Common myeloid progenitor, CD34-positive (primary cell): ENCODE results near the gene KCNB1.

Source experiments
- CTCF ChIA-PET: fragments of 350-600 bp; sonication (Branson Sonifier 250); formaldehyde crosslinking; loops from one replicate; lab custom pipeline; 2021; ENCODE audit warnings: antibody characterized with exemption; lab: Charles Lee
- POLR2A ChIA-PET: fragments of 350-600 bp; sonication (Branson Sonifier 250); formaldehyde crosslinking; loops from one replicate; lab custom pipeline; 2021; ENCODE audit warnings: antibody characterized with exemption; lab: Charles Lee
- DNase-seq, 3 donors: peaks; one replicate each; pipeline versions ENCODE4 v3.0.0 to v3.0.0-alpha.2; 2013
- H3K27ac ChIP-seq, 2 experiments: 1 replicate in 1 of 2; 2 replicates in 1 of 2; pipeline ENCODE4 v1.7.0; 2013; ENCODE audit warnings: inconsistent platforms in 2 of 2, low read length in 2 of 2, mild to moderate bottlenecking in 2 of 2, low read depth in 1 of 2, moderate library complexity in 1 of 2; ENCODE audit not compliant: severe bottlenecking in 2 of 2, insufficient read depth in 1 of 2, poor library complexity in 1 of 2
- H3K27me3 ChIP-seq, 5 experiments: replicated peaks in 2 of 5; 1 replicate in 3 of 5; 2 replicates in 2 of 5; pipeline versions ENCODE4 v1.6.1 to v1.7.0; 2013; ENCODE audit warnings: low read length in 4 of 5, mild to moderate bottlenecking in 2 of 5, moderate library complexity in 2 of 5, inconsistent platforms in 1 of 5; ENCODE audit not compliant: insufficient read depth in 5 of 5, control insufficient read depth in 4 of 5
- H3K36me3 ChIP-seq, 4 experiments: 1 replicate in 2 of 4; 2 replicates in 2 of 4; pipeline versions ENCODE4 v1.6.1 to v1.7.0; 2013; ENCODE audit warnings: low read length in 3 of 4, control low read depth in 1 of 4, mild to moderate bottlenecking in 1 of 4; ENCODE audit not compliant: control insufficient read depth in 4 of 4, insufficient read depth in 4 of 4
- H3K4me1 ChIP-seq, 4 experiments: 1 replicate in 3 of 4; 2 replicates in 1 of 4; pipeline versions ENCODE4 v1.6.1 to v1.7.1; 2013; ENCODE audit warnings: low read length in 3 of 4, mild to moderate bottlenecking in 3 of 4, control low read depth in 1 of 4, inconsistent platforms in 1 of 4, moderate library complexity in 1 of 4; ENCODE audit not compliant: control insufficient read depth in 4 of 4, insufficient read depth in 4 of 4; ENCODE audit errors: control extremely low read depth in 1 of 4
- H3K4me3 ChIP-seq, 7 experiments: 1 replicate in 4 of 7; 2 replicates in 3 of 7; pipeline versions ENCODE4 v1.5.1 to v1.7.0; 2013; ENCODE audit warnings: mild to moderate bottlenecking in 7 of 7, low read length in 6 of 7, moderate library complexity in 6 of 7, inconsistent platforms in 2 of 7, low read depth in 2 of 7, control low read depth in 1 of 7; ENCODE audit not compliant: insufficient read depth in 4 of 7, control insufficient read depth in 1 of 7; ENCODE audit errors: extremely low read depth in 1 of 7
- H3K9me3 ChIP-seq, 5 experiments: 1 replicate in 4 of 5; 2 replicates in 1 of 5; pipeline versions ENCODE4 v1.6.1 to v1.7.1; 2013; ENCODE audit warnings: low read length in 4 of 5, mild to moderate bottlenecking in 2 of 5, inconsistent platforms in 1 of 5, low read depth in 1 of 5, moderate library complexity in 1 of 5; ENCODE audit not compliant: control insufficient read depth in 4 of 5, insufficient read depth in 2 of 5; ENCODE audit errors: control extremely low read depth in 1 of 5
- WGBS: methylation state at CpG from one replicate; pipeline ENCODE4 v1.1.5; 2013; ENCODE audit not compliant: insufficient coverage; 5-methylcytosine and 5-hydroxymethylcytosine counted together

Gene KCNB1

GRCh38 chr20:49409302-49409974, 73.0 kb downstream of the KCNB1 start:
- WGBS = 93% methylated on average over 9 of the region's 13 CpGs
- Histone ChIP-seq H3K9me3 (no peaks in the 10 kb centered on the region), H3K4me3 (no peak overlapping the region), H3K36me3 (no peaks in the 10 kb centered on the region), H3K27me3 (peaks cover 4 to 25% (median 15%) of the 10 kb centered on the region in 5 experiments), H3K27ac (no peak overlapping the region), H3K4me1 (no peaks in the 10 kb centered on the region)
- POLR2A ChIA-PET = interaction anchor here (0.6 to 1.3 kb wide), 2 partner anchors 17 to 28 kb away, joined by 3 to 4 read pairs; no protein-coding TSS in a partner anchor
- CTCF ChIA-PET = no interaction called here
- no peak for DNase-seq

DNA sequence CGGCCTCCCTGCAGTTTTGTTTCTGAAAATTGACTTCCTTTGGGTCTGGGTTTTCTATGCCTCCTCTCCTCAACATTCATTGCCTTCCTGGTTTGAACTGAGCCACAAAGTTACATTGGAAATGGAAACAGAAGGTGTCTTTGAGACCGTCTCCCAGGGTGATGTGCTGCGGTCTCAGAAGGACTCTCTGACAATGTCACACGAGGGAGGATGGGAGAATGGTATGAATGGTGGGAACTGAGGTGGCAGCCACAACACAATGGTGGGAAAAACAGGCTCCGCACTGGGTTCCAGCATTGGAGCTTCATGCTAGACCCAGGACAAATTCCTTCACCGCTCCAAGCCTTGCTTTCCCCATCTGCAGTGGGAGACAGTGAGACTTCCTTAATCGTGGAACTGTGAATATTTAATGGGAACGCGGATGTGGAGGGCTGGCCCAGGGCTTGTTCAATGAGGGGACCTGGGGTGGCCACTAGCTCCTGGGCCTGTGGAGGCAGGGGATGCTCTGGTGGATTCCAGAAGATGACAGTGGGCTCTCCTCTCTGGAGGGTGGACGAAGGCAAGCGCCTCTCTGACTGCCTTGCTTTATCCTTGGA, 73.9 kb downstream of the KCNB1 start:
- Histone ChIP-seq H3K4me1 (no peaks in the 10 kb centered on the region), H3K27ac (no peak overlapping the region), H3K9me3 (no peaks in the 10 kb centered on the region), H3K27me3 (peaks cover 2 to 21% (median 8%) of the 10 kb centered on the region in 5 experiments), H3K36me3 (no peaks in the 10 kb centered on the region), H3K4me3 (no peak overlapping the region)
- ChIA-PET CTCF (no interaction called here), POLR2A (no interaction called here)
- no peak for DNase-seq
- 89% methylated on average over 9 of the region's 11 CpGs for WGBS

DNA sequence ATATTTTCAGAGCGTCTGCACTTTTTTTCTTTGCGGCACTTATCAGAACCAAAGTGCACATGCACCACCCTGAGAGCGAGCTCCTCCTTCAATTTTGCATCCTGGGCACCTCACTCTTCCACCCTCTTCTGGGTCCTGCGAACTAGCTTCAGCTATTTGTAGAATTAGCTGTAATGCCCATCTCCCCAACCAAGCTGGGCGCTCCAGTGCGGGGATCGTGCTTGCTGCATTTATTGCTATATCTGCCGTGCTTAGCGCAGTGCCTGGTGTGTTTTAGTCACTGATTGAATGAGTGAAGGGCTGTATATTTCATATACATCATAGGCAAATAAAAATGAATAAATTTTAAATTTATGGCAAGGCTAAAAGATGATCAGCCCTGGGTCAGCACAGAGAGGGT, 75.8 kb downstream of the KCNB1 start:
- Histone ChIP-seq H3K4me1 (no peaks in the 10 kb centered on the region), H3K27ac (no peak overlapping the region), H3K36me3 (no peaks in the 10 kb centered on the region), H3K27me3 (peaks cover 2 to 17% (median 3%) of the 10 kb centered on the region in 5 experiments), H3K4me3 (no peak overlapping the region), H3K9me3 (peaks cover 0 to 4% (median 0%) of the 10 kb centered on the region in 5 experiments)
- POLR2A ChIA-PET = no interaction called here
- DNase-seq = no peak
- CTCF ChIA-PET = interaction anchor here (1.2 kb wide), 1 partner anchor 10 kb away, joined by 3 read pairs; no protein-coding TSS in a partner anchor
- 96% methylated on average over 3 of the region's 9 CpGs for WGBS

DNA sequence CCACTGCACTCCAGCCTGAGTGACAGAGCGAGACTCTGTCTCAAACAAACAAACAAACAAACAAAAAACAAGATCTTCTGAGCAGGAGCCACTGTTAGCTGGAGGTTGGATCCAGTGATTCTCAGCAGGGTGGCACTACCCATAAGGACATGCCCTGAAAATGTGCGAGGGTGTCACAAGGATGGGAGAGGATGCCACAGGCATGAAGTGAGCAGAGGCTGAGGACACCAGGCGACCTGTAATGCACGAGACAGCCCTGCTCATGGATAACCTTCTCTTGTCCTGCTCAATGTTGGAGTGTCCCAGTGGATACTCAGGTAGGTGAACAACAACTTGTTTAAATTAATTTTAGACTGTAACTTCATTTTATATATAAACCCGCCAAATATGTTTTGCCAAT, 76.8 kb downstream of the KCNB1 start:
- H3K4me1 ChIP-seq = no peaks in the 10 kb centered on the region
- no peak for DNase-seq
- no peaks in the 10 kb centered on the region for H3K36me3 ChIP-seq
- peaks cover 0 to 4% (median 0%) of the 10 kb centered on the region in 5 experiments for H3K9me3 ChIP-seq
- ChIA-PET CTCF (interaction anchor here (1.2 kb wide), 1 partner anchor 9 kb away, joined by 3 read pairs; no protein-coding TSS in a partner anchor), POLR2A (no interaction called here)
- WGBS = 100% methylated on average over 1 of the region's 5 CpGs
- peaks cover 2 to 17% (median 3%) of the 10 kb centered on the region in 5 experiments for H3K27me3 ChIP-seq
- no peak overlapping the region for H3K4me3 ChIP-seq
- no peak overlapping the region for H3K27ac ChIP-seq

GRCh38 chr20:49405062-49405683, 77.3 kb downstream of the KCNB1 start:
- POLR2A ChIA-PET = interaction anchor here (1.3 kb wide), 1 partner anchor 16 kb away, joined by 3 read pairs; no protein-coding TSS in a partner anchor
- CTCF ChIA-PET = no interaction called here
- H3K4me3 ChIP-seq = no peak overlapping the region
- H3K9me3 ChIP-seq = peaks cover 0 to 4% (median 0%) of the 10 kb centered on the region in 5 experiments
- DNase-seq = no peak
- WGBS = 50% methylated on average over 8 of the region's 8 CpGs
- no peaks in the 10 kb centered on the region for H3K36me3 ChIP-seq
- H3K4me1 ChIP-seq = no peaks in the 10 kb centered on the region
- H3K27me3 ChIP-seq = peaks cover 2 to 17% (median 3%) of the 10 kb centered on the region in 5 experiments
- no peak overlapping the region for H3K27ac ChIP-seq

DNA sequence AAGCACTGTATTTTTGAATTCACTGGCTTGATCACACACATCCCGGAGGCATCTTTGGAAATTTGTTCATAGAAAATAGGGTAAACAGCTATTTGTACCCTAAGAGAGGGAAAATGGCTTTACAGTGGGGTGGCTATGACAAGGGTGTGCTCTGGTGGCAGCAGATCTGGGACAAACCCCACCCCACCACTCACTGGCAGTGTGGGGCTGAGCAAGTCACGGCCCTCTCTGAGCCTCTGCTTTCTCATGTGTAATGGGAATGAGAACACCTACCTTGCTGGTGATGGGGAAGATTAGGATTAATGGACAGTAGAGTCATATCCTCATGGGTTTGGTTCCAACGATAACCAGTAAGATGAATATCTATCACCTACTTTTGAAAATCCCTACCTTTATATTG, 78.0 kb downstream of the KCNB1 start:
- CTCF ChIA-PET = no interaction called here
- no peaks in the 10 kb centered on the region for H3K36me3 ChIP-seq
- H3K27ac ChIP-seq = no peak overlapping the region
- no peak for DNase-seq
- WGBS = 100% methylated on average over 1 of the region's 3 CpGs
- H3K9me3 ChIP-seq = peaks cover 0 to 4% (median 0%) of the 10 kb centered on the region in 5 experiments
- POLR2A ChIA-PET = interaction anchor here (1.3 kb wide), 1 partner anchor 15 kb away, joined by 3 read pairs; no protein-coding TSS in a partner anchor
- peaks cover 2 to 17% (median 3%) of the 10 kb centered on the region in 5 experiments for H3K27me3 ChIP-seq
- H3K4me3 ChIP-seq = no peak overlapping the region
- H3K4me1 ChIP-seq = no peaks in the 10 kb centered on the region
